ENCODE measurements around the gene LRRK1. TPM values are rescaled to one million over a fixed set of nuclear protein-coding genes. Genes with fewer than 3 reads are reported as not detected.

Gene LRRK1
- total and polyA plus RNA-seq, 8 donors = 2.3 to 73.3 (median 7.0) TPM

DNA sequence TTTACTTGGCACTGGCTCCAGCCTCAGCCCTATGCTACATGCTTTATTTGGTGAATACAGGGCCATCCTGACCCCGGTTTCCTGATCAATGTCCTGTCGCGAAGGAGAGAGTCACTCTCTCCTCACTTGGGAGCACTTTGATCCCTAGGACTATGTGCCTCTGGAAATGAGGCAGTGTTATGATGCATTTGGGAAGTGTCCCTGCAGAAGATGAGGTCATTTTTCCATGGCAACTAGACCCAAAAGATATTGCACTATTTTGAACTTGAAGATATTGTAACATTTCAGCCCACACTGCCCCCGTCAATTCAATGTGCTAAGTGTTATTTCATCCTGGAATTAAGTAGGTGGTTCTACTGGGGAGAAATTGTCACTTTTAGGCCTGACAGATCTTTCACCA lies 68.0 kb downstream of the LRRK1 start:
- 70 to 87% (median 77%) methylated on average over 4 of the region's 4 CpGs for WGBS, 5 donors
- DNase-seq = no peak
- TF ChIP-seq, protein P1, sequence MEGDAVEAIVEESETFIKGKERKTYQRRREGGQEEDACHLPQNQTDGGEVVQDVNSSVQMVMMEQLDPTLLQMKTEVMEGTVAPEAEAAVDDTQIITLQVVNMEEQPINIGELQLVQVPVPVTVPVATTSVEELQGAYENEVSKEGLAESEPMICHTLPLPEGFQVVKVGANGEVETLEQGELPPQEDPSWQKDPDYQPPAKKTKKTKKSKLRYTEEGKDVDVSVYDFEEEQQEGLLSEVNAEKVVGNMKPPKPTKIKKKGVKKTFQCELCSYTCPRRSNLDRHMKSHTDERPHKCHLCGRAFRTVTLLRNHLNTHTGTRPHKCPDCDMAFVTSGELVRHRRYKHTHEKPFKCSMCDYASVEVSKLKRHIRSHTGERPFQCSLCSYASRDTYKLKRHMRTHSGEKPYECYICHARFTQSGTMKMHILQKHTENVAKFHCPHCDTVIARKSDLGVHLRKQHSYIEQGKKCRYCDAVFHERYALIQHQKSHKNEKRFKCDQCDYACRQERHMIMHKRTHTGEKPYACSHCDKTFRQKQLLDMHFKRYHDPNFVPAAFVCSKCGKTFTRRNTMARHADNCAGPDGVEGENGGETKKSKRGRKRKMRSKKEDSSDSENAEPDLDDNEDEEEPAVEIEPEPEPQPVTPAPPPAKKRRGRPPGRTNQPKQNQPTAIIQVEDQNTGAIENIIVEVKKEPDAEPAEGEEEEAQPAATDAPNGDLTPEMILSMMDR (IDR thresholded peaks at IDR 0.05) = no peak
- no peak for TF ChIP-seq POLR2AphosphoS5 (IDR thresholded peaks at IDR 0.05)
- TF ChIP-seq POLR2A (IDR thresholded peaks at IDR 0.05) = no peak
- TF ChIP-seq EP300 (IDR thresholded peaks at IDR 0.05) = no peak
- no peak overlapping the region for H3K4me3 ChIP-seq
- intact Hi-C loops (cut with DNase I; ENCODE audit: low total_unique reads) = no loop called here
- H3K27me3 ChIP-seq = no peaks in the 10 kb centered on the region
- no peaks in the 10 kb centered on the region for H3K4me1 ChIP-seq
- H3K27ac ChIP-seq = no peak overlapping the region
- H3K9me3 ChIP-seq = no peaks in the 10 kb centered on the region
- peaks cover 0 to 32% (median 29%) of the 10 kb centered on the region in 4 donors for H3K36me3 ChIP-seq

DNA sequence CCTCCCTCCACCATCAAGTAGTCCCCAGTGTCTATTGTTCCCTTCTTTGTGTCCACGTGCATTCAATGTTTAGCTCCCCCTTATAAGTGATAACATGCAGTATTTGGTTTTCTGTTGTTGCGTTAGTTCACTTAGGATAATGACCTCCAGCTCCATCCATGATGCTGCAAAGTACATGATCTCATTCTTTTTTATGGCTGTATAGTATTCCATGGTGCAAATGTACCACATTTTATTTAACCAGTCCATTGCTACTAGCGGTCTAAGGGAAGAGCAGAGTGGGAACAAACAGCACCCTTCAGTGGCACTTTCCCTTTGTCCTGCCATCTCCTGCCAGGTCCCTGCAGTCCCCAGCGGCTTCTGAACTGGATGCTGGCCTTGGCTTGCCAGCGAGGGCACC lies 69.1 kb downstream of the LRRK1 start:
- H3K4me3 ChIP-seq = no peak overlapping the region
- H3K36me3 ChIP-seq = peaks cover 0 to 35% (median 28%) of the 10 kb centered on the region in 4 donors
- no peaks in the 10 kb centered on the region for H3K4me1 ChIP-seq
- H3K27me3 ChIP-seq = no peaks in the 10 kb centered on the region
- H3K9me3 ChIP-seq = no peaks in the 10 kb centered on the region
- WGBS, 5 donors = 86 to 93% (median 91%) methylated on average over 5 of the region's 5 CpGs
- intact Hi-C loops (cut with DNase I; ENCODE audit: low total_unique reads) = no loop called here
- no peak for DNase-seq
- H3K27ac ChIP-seq = no peak overlapping the region
- TF ChIP-seq, protein P1 (IDR thresholded peaks at IDR 0.05) = no peak
- TF ChIP-seq EP300 (IDR thresholded peaks at IDR 0.05) (no peak), POLR2A (IDR thresholded peaks at IDR 0.05) (no peak), POLR2AphosphoS5 (IDR thresholded peaks at IDR 0.05) (no peak)

DNA sequence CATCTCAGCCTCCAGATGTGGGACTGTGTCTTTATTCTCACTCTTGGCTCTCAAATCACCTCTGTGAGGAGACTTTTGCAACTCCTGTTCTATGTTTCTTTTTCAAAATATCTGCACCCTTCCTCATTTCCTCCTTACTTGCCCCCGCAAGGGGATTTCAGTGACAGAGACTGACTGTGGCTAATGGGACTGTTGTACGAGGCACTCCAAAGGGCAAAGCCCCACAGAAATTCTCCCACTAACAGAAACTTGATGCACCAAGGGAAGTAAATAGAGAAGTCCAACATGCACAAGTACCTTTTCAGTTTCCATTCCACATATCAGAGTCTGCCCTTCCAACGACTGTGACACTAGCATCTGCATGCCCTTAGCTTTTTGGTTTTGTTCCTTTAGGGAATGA lies 69.7 kb downstream of the LRRK1 start:
- Histone ChIP-seq H3K27me3 (no peaks in the 10 kb centered on the region), H3K9me3 (no peaks in the 10 kb centered on the region), H3K36me3 (peaks cover 0 to 31% (median 23%) of the 10 kb centered on the region in 4 donors), H3K4me1 (no peaks in the 10 kb centered on the region), H3K27ac (no peak overlapping the region), H3K4me3 (no peak overlapping the region)
- intact Hi-C loops (cut with DNase I; ENCODE audit: low total_unique reads) = no loop called here
- TF ChIP-seq, protein P1 (IDR thresholded peaks at IDR 0.05) = no peak
- TF ChIP-seq POLR2A (IDR thresholded peaks at IDR 0.05) = no peak
- no peak for TF ChIP-seq EP300 (IDR thresholded peaks at IDR 0.05)
- no peak for TF ChIP-seq POLR2AphosphoS5 (IDR thresholded peaks at IDR 0.05)
- DNase-seq = no peak
- 82 to 90% (median 90%) methylated on average over 3 of the region's 3 CpGs for WGBS, 5 donors

DNA sequence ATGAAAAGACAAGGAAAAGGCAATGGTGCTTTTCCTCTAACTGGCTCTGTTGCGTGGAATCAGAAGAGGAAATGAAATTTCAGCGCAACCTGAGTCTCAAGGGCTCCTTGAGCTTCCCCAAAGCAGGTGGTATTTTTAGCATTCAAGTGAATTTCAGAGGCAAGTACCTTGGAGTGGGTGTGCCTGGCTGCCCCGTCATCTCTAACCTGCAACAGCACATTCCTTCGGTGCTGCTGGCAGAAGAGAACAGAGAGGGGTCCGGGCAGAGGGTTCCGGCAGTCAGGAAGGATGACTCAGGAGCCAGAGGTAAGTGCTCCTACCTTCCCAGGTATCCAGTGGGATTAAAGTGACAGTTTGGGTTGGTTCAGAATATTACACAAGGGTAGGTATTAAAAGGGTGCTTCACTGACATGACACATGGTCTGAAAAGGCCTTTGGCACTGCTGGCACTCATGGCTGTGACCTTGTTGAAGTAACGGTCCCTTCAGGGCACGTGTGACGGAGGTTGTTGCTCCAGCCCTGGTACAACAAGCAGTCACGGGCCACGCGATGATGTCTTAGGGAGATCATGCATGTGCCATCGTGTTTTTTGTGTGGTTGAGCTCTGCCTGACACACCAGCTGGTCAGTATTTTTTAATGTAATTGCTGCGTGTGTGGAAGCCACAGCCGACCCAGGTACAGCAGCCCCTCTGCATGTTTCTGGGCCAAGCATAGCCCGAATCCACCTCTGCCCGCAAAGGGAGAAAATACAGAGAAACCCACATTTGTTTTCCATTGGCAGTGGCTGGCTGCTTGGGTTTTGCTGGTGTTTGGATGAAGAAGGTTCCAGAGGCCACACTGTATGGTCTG lies 75.7 kb downstream of the LRRK1 start:
- no peak for TF ChIP-seq POLR2AphosphoS5 (IDR thresholded peaks at IDR 0.05)
- no peak for TF ChIP-seq EP300 (IDR thresholded peaks at IDR 0.05)
- TF ChIP-seq POLR2A (IDR thresholded peaks at IDR 0.05) = no peak
- TF ChIP-seq, protein P1 (IDR thresholded peaks at IDR 0.05) = no peak
- Histone ChIP-seq H3K9me3 (no peaks in the 10 kb centered on the region), H3K36me3 (peaks cover 0 to 25% (median 13%) of the 10 kb centered on the region in 4 donors), H3K4me1 (no peaks in the 10 kb centered on the region), H3K27ac (no peak overlapping the region), H3K4me3 (no peak overlapping the region), H3K27me3 (no peaks in the 10 kb centered on the region)
- no peak for DNase-seq
- WGBS, 5 donors = 84 to 93% (median 92%) methylated on average over 15 to 17 of the region's 17 CpGs
- intact Hi-C loops (cut with DNase I; ENCODE audit: low total_unique reads) = no loop called here

Data from stomach (tissue), 9 donors.